SIG-M5 treated with dmso at 0.1 percent for 504 hours (cell line): ENCODE measurements around the gene NFX1.
"Not testable (repeated sequence)": the region's sequence is repeated elsewhere in the genome, so short reads cannot be mapped to it uniquely, and the experiment has no call there.

ENCODE experiments used
- DNase-seq: peaks from one replicate; lab custom pipeline; 2025; ENCODE audit not compliant: unreplicated experiment; lab: John Stamatoyannopoulos, UW

The NFX1 gene

GRCh38 chr9:33354651-33355211 is 64.4 kb downstream of the NFX1 start:
- no peak for DNase-seq

- DNase-seq = no peak
Observed at GRCh38 chr9:33355933-33356332, 65.6 kb downstream of the NFX1 start.

- not testable (repeated sequence) for DNase-seq
Observed at GRCh38 chr9:33358641-33359040, 68.3 kb downstream of the NFX1 start.

- DNase-seq = no peak
Observed at GRCh38 chr9:33364127-33364526, 73.8 kb downstream of the NFX1 start.

- DNase-seq = not testable (repeated sequence)
Observed at GRCh38 chr9:33364814-33365213, 74.5 kb downstream of the NFX1 start.

- no peak for DNase-seq
Observed at GRCh38 chr9:33366979-33367480, 76.7 kb downstream of the NFX1 start.

- no peak for DNase-seq
Observed at GRCh38 chr9:33372900-33373299, 82.6 kb downstream of the NFX1 start.

- no peak for DNase-seq
Observed at GRCh38 chr9:33374190-33374589, 83.9 kb downstream of the NFX1 start.

- DNase-seq = peak; percentile 79
Observed at GRCh38 chr9:33374634-33375237, 84.4 kb downstream of the NFX1 start.

GRCh38 chr9:33375238-33375840 is 85.0 kb downstream of the NFX1 start:
- no peak for DNase-seq

GRCh38 chr9:33375841-33376321 is 85.6 kb downstream of the NFX1 start:
- DNase-seq = no peak

- DNase-seq = no peak
Observed at GRCh38 chr9:33377089-33377715, 86.9 kb downstream of the NFX1 start.

- DNase-seq = no peak
Observed at GRCh38 chr9:33378121-33378795, 87.9 kb downstream of the NFX1 start.

- DNase-seq = no peak
Observed at GRCh38 chr9:33379666-33380389, 89.5 kb downstream of the NFX1 start.

- no peak for DNase-seq
Observed at GRCh38 chr9:33380390-33381094, 90.2 kb downstream of the NFX1 start.

GRCh38 chr9:33381231-33381791 is 91.0 kb downstream of the NFX1 start:
- DNase-seq = no peak

- DNase-seq = not testable (repeated sequence)
Observed at GRCh38 chr9:33382397-33382796, 92.1 kb downstream of the NFX1 start.

GRCh38 chr9:33383396-33383795 is 93.1 kb downstream of the NFX1 start:
- DNase-seq = not testable (repeated sequence)

GRCh38 chr9:33385536-33385935 is 95.2 kb downstream of the NFX1 start:
- not testable (repeated sequence) for DNase-seq
